ENCODE data around the gene HPSE2.
A peak's percentile ranks its signal among the peaks of the same experiment; 100 is the strongest.

The HPSE2 gene

GRCh38 chr10:98445200-98445812 is 790.3 kb downstream of the HPSE2 start:
- DNase-seq (ENCODE audit: low read depth in 3 of 3, low spot score in 1 of 3): no peak

DNA sequence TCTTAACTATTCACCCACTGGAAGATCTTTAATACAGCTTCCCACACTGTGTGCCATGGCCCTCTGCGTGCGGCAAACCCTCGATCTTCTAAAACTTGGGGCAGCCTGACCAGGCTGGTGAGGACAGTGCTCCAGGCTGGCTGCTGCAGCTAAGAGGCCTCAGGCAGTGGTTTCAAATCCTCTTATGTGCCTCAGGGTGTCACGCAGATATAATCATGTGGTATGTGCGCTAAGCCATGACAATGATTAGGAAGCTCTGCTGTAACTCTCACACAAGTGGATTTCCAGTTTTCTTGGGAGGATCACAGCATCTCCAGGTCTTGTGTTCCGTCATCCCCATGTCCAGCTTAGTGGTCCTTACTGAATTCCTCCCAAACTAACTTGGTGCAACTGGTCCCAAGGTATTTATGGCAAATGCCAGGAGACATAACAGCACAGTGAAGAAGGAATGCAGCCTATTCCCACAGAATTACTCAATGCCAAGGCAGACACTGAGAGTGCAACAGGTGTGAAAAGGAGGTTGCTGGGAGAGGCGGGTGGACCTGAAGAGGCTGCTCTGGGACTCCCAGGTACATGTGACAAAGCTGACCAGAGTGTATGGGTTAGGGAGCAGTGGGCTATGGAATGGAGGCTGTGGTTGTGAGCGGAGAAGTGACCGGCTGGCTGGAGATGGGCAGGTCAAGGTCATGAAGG is 791.2 kb downstream of the HPSE2 start:
- DNase-seq (ENCODE audit: low read depth in 3 of 3, low spot score in 1 of 3): no peak

DNA sequence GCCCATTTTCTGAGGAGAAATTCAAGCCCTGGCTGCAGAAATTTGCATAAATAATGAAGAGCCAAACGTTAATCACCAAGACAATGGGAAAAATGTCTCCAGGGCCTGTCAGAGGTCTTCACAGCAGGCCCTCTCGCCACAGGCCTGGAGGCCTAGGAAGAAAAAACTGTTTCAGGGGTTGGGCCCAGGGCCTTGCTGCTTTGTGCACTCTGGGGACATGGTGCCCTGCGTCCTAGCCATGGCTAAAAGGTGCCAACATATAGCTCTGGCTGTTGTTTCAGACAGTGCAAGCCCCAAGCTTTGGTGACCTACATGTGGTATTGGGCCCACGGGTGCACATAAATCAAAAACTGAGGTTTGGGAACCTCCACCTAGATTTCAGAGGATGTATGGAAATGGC is 796.9 kb downstream of the HPSE2 start:
- no peak for DNase-seq (ENCODE audit: low read depth in 3 of 3, low spot score in 1 of 3)

- no peak for DNase-seq (ENCODE audit: low read depth in 3 of 3, low spot score in 1 of 3)
Measured at GRCh38 chr10:98436704-98437103, 798.9 kb downstream of the HPSE2 start.

- no peak for DNase-seq (ENCODE audit: low read depth in 3 of 3, low spot score in 1 of 3)
Measured at GRCh38 chr10:98435178-98435577, 800.5 kb downstream of the HPSE2 start.

GRCh38 chr10:98433881-98434732 is 801.5 kb downstream of the HPSE2 start:
- no peak for DNase-seq (ENCODE audit: low read depth in 3 of 3, low spot score in 1 of 3)

- DNase-seq (ENCODE audit: low read depth in 3 of 3, low spot score in 1 of 3): no peak
Measured at GRCh38 chr10:98433371-98433770, 802.3 kb downstream of the HPSE2 start.

GRCh38 chr10:98432330-98432729 is 803.3 kb downstream of the HPSE2 start:
- no peak for DNase-seq (ENCODE audit: low read depth in 3 of 3, low spot score in 1 of 3)

GRCh38 chr10:98431016-98431415 is 804.6 kb downstream of the HPSE2 start:
- DNase-seq (ENCODE audit: low read depth in 3 of 3, low spot score in 1 of 3): no peak

- no peak for DNase-seq (ENCODE audit: low read depth in 3 of 3, low spot score in 1 of 3)
Measured at GRCh38 chr10:98430427-98430826, 805.2 kb downstream of the HPSE2 start.

DNA sequence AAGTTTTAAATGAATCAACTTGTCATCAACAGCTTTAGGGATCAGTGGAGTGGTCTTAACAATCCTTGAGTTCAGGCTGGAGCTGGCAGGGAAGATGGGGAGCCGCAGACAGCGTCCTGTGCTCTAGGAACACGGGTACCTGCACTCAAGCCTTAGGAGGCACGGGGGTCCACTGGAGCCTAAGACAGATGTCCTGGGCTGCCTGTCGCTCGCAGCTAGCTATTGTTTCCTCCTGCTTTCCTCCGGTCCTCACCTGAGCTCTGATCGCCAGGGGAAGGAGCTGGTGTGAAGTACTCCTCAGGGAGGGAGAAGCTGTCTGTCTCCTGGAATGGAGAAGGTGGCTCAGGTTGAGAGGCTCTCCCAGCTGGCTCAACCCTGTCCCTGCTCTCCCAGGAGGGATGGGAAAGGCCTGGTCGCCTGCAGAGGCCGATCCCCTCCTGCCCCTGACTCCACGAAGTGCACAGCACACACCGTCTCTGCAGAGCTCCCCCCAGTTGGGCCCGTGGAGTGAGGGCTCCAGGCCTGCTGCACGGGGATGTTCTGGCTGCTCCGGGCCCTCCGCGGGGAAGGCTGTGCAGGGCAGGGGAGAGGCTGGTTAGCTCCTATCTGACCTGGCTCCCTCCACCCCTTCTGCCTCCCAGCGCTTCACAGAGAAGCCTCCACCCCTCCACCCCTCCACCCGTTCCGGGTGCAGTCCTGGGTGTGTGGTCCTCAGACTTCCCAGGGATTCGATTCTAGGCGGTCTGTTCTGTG is 806.2 kb downstream of the HPSE2 start:
- DNase-seq (ENCODE audit: low read depth in 3 of 3, low spot score in 1 of 3): no peak

DNA sequence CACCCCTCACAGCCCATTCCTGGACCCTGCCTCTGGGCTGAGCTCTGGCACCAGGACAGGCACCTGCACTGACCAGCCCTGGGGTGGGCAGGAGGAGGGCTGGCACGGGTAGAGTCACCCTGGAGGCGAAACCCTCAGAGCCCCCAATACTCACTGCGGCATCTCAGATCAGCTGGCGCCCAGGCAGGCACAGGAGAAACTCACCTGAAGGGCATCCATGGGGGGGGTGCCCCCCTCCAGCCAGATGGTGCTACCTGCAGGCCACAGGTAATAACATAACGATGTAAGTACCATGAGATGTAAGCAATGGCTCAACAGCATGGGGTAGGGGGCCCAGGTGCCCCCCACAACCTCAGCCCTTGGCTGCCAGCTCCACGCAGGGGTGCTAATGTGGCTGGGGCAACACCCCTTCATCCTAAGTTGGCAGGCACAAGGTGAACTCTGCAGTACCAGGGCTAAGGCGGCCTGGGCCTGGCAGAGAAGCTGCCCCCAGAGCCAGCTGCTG is 808.6 kb downstream of the HPSE2 start:
- DNase-seq (ENCODE audit: low read depth in 3 of 3, low spot score in 1 of 3): no peak

DNA sequence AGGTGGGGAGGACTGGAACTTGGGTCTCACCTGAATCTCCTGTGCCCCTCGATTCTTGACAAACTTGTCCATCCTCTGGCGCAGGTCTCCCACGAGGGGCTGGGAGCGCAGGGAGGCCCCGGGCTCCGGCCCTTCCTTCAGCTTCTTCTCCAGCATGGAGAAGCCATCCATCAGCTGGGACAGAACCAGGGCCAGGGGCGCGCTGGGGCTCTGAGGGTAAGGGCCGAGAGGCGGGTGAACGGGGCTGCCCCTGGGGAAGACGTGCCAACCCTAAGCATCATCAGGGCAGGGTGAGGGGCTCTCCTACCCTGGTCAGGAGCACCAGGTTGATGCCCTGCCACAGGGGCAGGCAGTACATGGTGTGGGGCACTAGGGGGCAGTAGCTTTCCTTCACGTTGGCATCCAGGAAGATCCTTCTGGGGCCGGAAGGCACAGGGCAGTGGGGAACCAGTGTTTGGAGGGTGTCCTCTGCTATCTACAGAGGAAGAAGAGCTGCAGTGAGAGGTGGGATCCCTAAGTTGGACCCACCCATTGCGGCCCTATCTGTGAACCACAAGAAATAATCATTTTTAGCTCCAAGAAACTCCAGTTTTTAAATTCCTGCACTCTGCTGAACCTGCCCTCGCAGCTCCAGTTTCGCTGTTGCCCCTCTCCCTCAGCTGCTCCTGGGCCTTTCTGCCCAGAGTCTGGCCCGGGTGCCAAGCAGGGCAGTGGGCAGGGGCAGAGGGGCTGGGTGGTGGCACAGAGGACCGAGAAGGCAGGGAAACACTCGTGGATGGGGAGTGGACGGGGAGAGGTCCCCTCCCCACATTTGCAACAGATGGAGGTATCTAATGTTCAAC is 809.9 kb downstream of the HPSE2 start:
- DNase-seq (ENCODE audit: low read depth in 3 of 3, low spot score in 1 of 3): peak in 1 of 3 donors; percentile 31

DNA sequence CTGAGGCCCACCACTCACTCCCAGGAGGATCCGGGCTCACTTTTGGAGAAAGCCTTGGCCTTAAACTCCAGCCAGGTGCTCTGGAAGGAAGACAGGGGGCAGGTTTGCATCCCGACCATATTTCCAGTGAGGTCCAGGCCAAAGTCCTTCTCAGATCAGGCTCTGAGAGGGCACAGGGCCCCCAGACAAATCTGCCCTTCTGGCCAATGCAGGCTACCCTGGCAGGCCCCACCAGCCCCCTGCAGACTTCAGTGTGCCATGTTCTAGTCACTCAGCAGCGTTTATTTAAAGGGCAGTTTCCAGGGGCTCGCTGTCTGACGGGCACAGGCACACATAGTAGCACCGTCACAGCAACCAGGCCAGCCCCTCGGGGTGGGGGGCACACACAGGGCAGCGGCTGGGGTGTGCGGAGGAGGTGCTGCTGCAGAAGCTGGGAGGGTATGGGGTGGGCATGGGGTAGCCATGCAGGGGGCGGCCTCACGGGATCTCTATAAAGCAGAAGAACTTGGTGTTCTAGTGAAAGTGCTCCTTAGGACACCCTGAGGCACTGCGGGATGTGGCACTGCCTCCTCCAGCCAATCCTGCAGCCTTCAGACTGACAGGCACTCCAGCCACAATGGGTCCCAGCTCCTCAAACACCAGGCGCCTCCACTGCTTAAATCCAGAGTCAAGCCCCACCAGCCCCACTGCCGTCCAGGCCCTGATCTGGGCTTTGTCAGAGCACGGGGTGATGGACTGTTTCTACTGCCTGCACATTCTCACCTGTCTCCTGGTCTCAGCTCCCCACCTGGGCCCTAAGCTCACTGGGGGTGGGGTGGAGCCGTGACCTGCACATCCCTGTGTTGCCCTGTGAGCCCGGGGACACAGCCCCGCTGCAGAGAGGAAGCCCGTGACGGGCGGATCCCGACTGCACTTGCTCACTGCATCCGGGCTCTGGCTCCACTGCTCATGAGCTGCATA is 811.1 kb downstream of the HPSE2 start:
- DNase-seq (ENCODE audit: low read depth in 3 of 3, low spot score in 1 of 3): no peak

- no peak for DNase-seq (ENCODE audit: low read depth in 3 of 3, low spot score in 1 of 3)
Measured at GRCh38 chr10:98423691-98424120, 811.9 kb downstream of the HPSE2 start.

GRCh38 chr10:98422182-98422581 is 813.5 kb downstream of the HPSE2 start:
- no peak for DNase-seq (ENCODE audit: low read depth in 3 of 3, low spot score in 1 of 3)

DNA sequence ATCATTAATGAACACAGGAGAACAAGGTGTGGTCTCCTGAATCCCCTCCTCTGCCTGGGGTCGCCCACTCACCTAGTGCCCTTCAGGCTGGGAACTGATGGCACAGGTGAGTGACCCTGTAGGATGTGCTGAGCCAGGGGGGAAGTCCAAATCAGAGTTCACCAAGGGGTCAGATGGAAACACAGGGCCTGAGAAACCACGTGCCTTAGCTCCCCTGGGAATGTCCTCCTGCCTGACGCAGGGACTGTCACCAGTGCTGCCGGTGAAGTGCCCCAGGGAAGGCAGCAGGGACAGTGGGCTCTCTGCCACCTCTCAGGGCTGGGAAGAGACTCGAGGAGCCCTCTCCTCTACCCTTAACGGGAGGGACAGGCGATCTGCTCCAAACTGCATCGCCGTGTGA is 814.9 kb downstream of the HPSE2 start:
- DNase-seq (ENCODE audit: low read depth in 3 of 3, low spot score in 1 of 3): no peak

GRCh38 chr10:98419469-98420261 is 816.0 kb downstream of the HPSE2 start:
- DNase-seq (ENCODE audit: low read depth in 3 of 3, low spot score in 1 of 3): no peak
